Heart right ventricle (tissue), 16 donors: Measurements from ENCODE around the gene TC2N. TPM values are rescaled to one million over a fixed set of nuclear protein-coding genes. Genes with fewer than 3 reads are reported as not detected.

Experiments used
- ATAC-seq, 8 donors: fragments of 200-7000 bp; cut with Tn5 transposase; one replicate each; pipeline ENCODE4 v1.9.1; 2020; ENCODE audit warnings: mild to moderate bottlenecking in 8 of 8, moderate library complexity in 8 of 8, moderate number of reproducible peaks in 1 of 8
- DNase-seq, 2 donors: peaks; one replicate each; pipeline ENCODE4 v3.0.0-alpha.2; 2020
- H3K27ac ChIP-seq, 10 donors: fragments of 200-600 bp; sonication (generic) in 2 of 10; one replicate each; pipeline versions ENCODE4 v1.5.0 to v1.8.0; 2020 to 2022; ENCODE audit warnings: mild to moderate bottlenecking in 3 of 10
- H3K27me3 ChIP-seq, 7 donors: fragments of 200-600 bp; one replicate each; pipeline ENCODE4 v1.8.0; 2021 to 2022; ENCODE audit warnings: mild to moderate bottlenecking in 2 of 7
- H3K36me3 ChIP-seq, 9 donors: fragments of 200-600 bp; sonication (generic) in 1 of 9; one replicate each; pipeline versions ENCODE4 v1.5.0 to v1.8.0; 2020 to 2022; ENCODE audit warnings: mild to moderate bottlenecking in 2 of 9
- H3K4me1 ChIP-seq, 9 donors: fragments of 200-600 bp; sonication (generic) in 1 of 9; one replicate each; pipeline versions ENCODE4 v1.5.0 to v1.8.0; 2020 to 2022; ENCODE audit warnings: mild to moderate bottlenecking in 4 of 9
- H3K4me3 ChIP-seq, 10 donors: fragments of 200-600 bp; sonication (generic) in 2 of 10; one replicate each; pipeline versions ENCODE4 v1.5.0 to v1.8.0; 2020 to 2022; ENCODE audit warnings: mild to moderate bottlenecking in 7 of 10, moderate library complexity in 2 of 10
- H3K9me3 ChIP-seq, 11 donors: fragments of 200-600 bp in 10 of 11; sonication (generic) in 2 of 11; one replicate each; pipeline versions ENCODE4 v1.5.0 to v1.8.0; 2013 to 2022; ENCODE audit warnings: mild to moderate bottlenecking in 2 of 11, control low read depth in 1 of 11, moderate library complexity in 1 of 11
- WGBS, 2 donors: extraction: QIAGEN DNeasy Blood & Tissue Kit; methylation state at CpG; one replicate each; pipeline ENCODE4 v1.1.7; 2013; ENCODE audit warnings: inconsistent platforms in 1 of 2; 5-methylcytosine and 5-hydroxymethylcytosine counted together
- intact Hi-C, 10 donors: fragments of 100-400 bp; cut with DNase I; formaldehyde crosslinking; loops; one replicate each; pipeline versions ENCODE4 v1.11.1 to v1.14.2; 2022
- polyA plus RNA-seq, 2 donors: library from polyadenylated mRNA; stranded (reverse); fragments of 200-250 nt; gene quantifications; one replicate each; pipeline ENCODE4 v1.2.3, GENCODE V29; 2013
- total RNA-seq, 10 donors: library from RNA; stranded (reverse); fragmentation: NEBNext Ultra II Directional in 3 of 10; extraction: Animal tissue kit (Norgen Biotek cat#: 25700) in 3 of 10; gene quantifications; one replicate each; pipeline versions ENCODE4 v1.2.1 to v1.2.4, GENCODE V29; 2021 to 2023
- TF ChIP-seq, protein P1 (sequence below), 9 donors: fragments of 200-600 bp; sonication (generic) in 2 of 9; IDR thresholded peaks; one replicate each; pipeline versions ENCODE4 v1.5.0 to v1.8.0; 2021 to 2022; ENCODE audit warnings: antibody characterized with exemption in 9 of 9, mild to moderate bottlenecking in 5 of 9, moderate library complexity in 1 of 9
- donor health status: Arrhythmogenic right ventricular cardiomyopathy.
- donor health status: ischemic (EF 13 %, LVEDD 7.1; RV severe dilation, severe dysfunction).
- donor health status: healthy with polysubstance abuse.
- donor health status: DM: no; HTN: yes; CAD: no.
- donor health status: DM: no; HTN: no; CAD: no.
- donor health status: ischemic (EF 25% LVEDD 6.9; RV normal size, moderate dysfunction).
- donor health status: ischemic (EF 25% LVEDD 5.7; RV mildly dilated, moderate dysfunction).
- donor health status: healthy.
- donor health status: DM: yes; HTN: yes; CAD: no.
- donor health status: Ischemic cardiomyopathy.
- donor health status: ischemic (EF 35%, LVEDD 5.7; RV mildly dilated, moderate dysfunction).
- donor health status: nonischemic (EF 11% LVEDD 7.7; RV severe dilation, severe dysfunction).
- donor health status: DM: yes; HTN: yes; CAD: no.
- donor health status: PGD.
- donor health status: ischemic (EF 29% LVEDD 5.4; RV normal size, mild dysfunction).
- donor health status: nonischemic (EF 23%, LVEDD 6.1; RV moderate dilation, normal function).

Gene TC2N
- total and polyA plus RNA-seq, 12 donors: 1.8 to 12.4 (median 3.8) TPM

DNA sequence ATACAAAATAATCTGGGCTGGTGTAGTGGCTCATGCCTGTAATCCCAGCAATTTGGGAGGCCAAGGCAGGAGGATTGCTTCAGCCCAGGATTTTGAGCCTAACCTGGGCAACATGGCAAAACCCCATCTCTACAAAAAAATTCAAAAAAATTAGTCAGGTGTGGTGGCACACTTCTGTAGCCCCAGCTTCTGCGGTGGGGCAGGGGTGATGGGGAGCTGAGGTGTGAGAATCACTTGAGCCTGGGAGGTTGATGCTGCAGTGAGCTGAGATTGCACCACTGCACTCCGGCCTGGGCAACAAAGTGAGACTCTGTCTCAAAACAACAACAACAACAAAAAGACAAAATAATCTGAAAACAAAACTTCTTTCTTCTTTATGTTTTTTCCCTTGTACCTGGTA, 66.0 kb downstream of the TC2N start:
- H3K9me3 ChIP-seq: peaks cover 0 to 17% (median 8%) of the 10 kb centered on the region in 11 donors
- no peak for DNase-seq
- TF ChIP-seq, protein P1, sequence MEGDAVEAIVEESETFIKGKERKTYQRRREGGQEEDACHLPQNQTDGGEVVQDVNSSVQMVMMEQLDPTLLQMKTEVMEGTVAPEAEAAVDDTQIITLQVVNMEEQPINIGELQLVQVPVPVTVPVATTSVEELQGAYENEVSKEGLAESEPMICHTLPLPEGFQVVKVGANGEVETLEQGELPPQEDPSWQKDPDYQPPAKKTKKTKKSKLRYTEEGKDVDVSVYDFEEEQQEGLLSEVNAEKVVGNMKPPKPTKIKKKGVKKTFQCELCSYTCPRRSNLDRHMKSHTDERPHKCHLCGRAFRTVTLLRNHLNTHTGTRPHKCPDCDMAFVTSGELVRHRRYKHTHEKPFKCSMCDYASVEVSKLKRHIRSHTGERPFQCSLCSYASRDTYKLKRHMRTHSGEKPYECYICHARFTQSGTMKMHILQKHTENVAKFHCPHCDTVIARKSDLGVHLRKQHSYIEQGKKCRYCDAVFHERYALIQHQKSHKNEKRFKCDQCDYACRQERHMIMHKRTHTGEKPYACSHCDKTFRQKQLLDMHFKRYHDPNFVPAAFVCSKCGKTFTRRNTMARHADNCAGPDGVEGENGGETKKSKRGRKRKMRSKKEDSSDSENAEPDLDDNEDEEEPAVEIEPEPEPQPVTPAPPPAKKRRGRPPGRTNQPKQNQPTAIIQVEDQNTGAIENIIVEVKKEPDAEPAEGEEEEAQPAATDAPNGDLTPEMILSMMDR (IDR thresholded peaks at IDR 0.05): no peak
- WGBS, 2 donors: 85 to 89% methylated on average over 2 of the region's 2 CpGs
- H3K4me3 ChIP-seq: no peak overlapping the region
- intact Hi-C loops: no loop called here
- no peak overlapping the region for H3K27ac ChIP-seq
- peaks cover 0 to 9% (median 0%) of the 10 kb centered on the region in 9 donors for H3K36me3 ChIP-seq
- no peak for ATAC-seq
- no peaks in the 10 kb centered on the region for H3K4me1 ChIP-seq
- H3K27me3 ChIP-seq: no peaks in the 10 kb centered on the region

DNA sequence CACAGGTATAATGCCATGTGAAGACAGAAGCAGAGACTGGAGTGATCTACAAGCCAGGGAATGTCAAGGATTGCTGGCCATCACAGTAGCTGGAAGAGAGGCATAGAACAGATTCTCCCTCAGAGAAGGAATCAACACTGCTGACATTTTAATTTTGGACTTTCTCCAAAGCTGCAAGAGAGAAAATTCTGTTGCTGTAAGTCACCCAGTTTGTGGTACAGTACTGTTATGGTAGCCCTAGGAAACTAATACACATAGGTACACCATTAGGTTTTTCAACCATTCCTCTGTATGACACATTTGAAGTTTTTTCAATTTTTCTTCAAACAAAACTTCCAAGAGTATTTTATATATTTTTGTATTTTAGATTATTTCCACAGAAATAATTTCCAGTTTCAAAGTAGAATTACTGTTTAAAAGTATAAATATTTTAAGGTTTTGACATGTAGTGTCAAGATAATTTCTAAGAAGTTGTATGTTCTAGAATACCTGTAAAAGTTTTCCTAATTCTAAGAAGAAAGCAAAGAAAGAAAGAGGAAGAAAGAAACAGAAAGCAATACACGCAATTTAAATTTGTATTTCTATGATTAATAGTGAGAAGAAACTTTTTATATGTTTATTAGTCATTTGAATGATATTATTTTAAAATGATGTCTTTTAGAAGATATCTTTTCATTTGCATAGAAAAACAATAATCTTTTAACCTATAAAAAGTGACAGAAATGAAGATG, 70.6 kb downstream of the TC2N start:
- Histone ChIP-seq H3K27me3 (no peaks in the 10 kb centered on the region), H3K4me1 (no peaks in the 10 kb centered on the region), H3K27ac (no peak overlapping the region), H3K4me3 (no peak overlapping the region), H3K36me3 (peaks cover 0 to 5% (median 0%) of the 10 kb centered on the region in 9 donors), H3K9me3 (peaks cover 0 to 7% (median 0%) of the 10 kb centered on the region in 11 donors)
- intact Hi-C loops: no loop called here
- DNase-seq (no peak), ATAC-seq (no peak)
- TF ChIP-seq, protein P1 (IDR thresholded peaks at IDR 0.05): no peak
- WGBS, 2 donors: 96 to 97% methylated on average over 1 of the region's 1 CpG

DNA sequence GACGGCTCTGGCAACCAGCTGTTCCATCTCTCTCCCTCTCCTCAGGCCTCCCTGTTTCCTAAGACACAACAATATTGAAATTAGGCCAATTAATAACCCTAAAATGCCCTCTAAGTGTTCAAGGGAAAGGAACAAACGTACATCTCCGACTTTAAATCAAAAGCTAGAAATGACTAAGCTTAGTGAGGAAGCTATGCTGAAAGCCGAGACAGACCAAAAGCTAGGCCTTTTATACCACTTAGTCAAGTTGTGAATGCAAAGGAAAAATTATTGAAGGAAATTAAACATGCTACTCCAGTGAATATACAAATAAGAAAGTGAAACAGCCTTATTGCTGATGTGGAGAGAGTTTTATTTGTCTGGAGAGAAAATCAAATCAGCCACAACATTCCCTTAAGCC, 73.6 kb downstream of the TC2N start:
- DNase-seq: no peak
- peaks cover 0 to 7% (median 0%) of the 10 kb centered on the region in 11 donors for H3K9me3 ChIP-seq
- no peaks in the 10 kb centered on the region for H3K4me1 ChIP-seq
- H3K27me3 ChIP-seq: no peaks in the 10 kb centered on the region
- peaks cover 0 to 5% (median 0%) of the 10 kb centered on the region in 9 donors for H3K36me3 ChIP-seq
- H3K27ac ChIP-seq: no peak overlapping the region
- no peak overlapping the region for H3K4me3 ChIP-seq
- ATAC-seq: no peak
- 79 to 81% methylated on average over 4 of the region's 4 CpGs for WGBS, 2 donors
- intact Hi-C loops: no loop called here
- TF ChIP-seq, protein P1 (IDR thresholded peaks at IDR 0.05): no peak

DNA sequence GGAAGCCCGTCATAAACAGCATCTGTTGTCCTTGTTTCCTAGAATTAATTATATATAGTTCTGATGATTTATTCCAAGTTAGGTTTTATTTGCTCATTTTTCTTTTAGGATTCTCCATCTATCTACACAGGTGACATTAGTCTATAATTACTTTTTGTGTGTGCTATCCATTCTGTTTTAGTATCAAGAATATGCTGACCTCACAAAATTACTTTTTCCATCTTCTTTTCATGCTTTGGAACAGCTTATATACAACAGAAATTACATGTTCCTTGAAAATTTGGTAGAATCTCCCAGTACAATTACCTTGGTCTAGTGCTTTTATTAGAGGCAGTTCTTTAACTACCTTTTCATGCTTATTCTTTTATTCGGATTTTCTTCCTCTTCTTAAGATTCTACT, 81.1 kb downstream of the TC2N start:
- no peaks in the 10 kb centered on the region for H3K4me1 ChIP-seq
- intact Hi-C loops: no loop called here
- no peak for ATAC-seq
- H3K27me3 ChIP-seq: no peaks in the 10 kb centered on the region
- DNase-seq: no peak
- H3K27ac ChIP-seq: no peak overlapping the region
- H3K36me3 ChIP-seq: peaks cover 0 to 37% (median 0%) of the 10 kb centered on the region in 9 donors
- TF ChIP-seq, protein P1 (IDR thresholded peaks at IDR 0.05): no peak
- 73 to 90% methylated on average over 2 of the region's 2 CpGs for WGBS, 2 donors
- H3K4me3 ChIP-seq: no peak overlapping the region
- H3K9me3 ChIP-seq: no peaks in the 10 kb centered on the region
